Naive thymus-derived CD4-positive, alpha-beta T cell (primary cell): Measurements from ENCODE around the gene SBK1. TPM values are rescaled to one million over a fixed set of nuclear protein-coding genes. Genes with fewer than 3 reads are reported as not detected.
A peak's percentile ranks its signal among the peaks of the same experiment; 100 is the strongest.

Experiments used
- ATAC-seq: fragments of 150-1000 bp; cut with Tn5 transposase; 2 replicates; pipeline ENCODE4 v1.10.0; 2021; ENCODE audit warnings: mild to moderate bottlenecking, moderate library complexity
- CTCF ChIA-PET: fragments of 350-600 bp; sonication (Branson Sonifier 250); formaldehyde crosslinking; loops from one replicate; lab custom pipeline; 2021; ENCODE audit warnings: antibody characterized with exemption; lab: Charles Lee
- POLR2A ChIA-PET: fragments of 350-600 bp; sonication (Branson Sonifier 250); formaldehyde crosslinking; loops from one replicate; lab custom pipeline; 2021; ENCODE audit warnings: antibody characterized with exemption, inconsistent platforms; lab: Charles Lee
- DNase-seq, 9 donors: peaks; one replicate each; pipeline versions ENCODE4 v3.0.0 to v3.0.0-alpha.2; 2020 to 2022; ENCODE audit warnings: mixed read lengths in 1 of 9
- H3K27ac ChIP-seq: one replicate; pipeline ENCODE4 v1.7.0; 2013; ENCODE audit warnings: mild to moderate bottlenecking, low read depth, low read length, moderate library complexity
- H3K27me3 ChIP-seq, 2 donors: one replicate each; pipeline ENCODE4 v1.7.0; 2013; ENCODE audit warnings: low read length in 2 of 2, mild to moderate bottlenecking in 2 of 2, moderate library complexity in 2 of 2; ENCODE audit not compliant: control insufficient read depth in 2 of 2, insufficient read depth in 2 of 2
- H3K36me3 ChIP-seq, 3 experiments: 1 replicate in 2 of 3; 2 replicates in 1 of 3; pipeline ENCODE4 v1.7.0; 2013; ENCODE audit warnings: low read length in 3 of 3, mild to moderate bottlenecking in 3 of 3, moderate library complexity in 1 of 3; ENCODE audit not compliant: insufficient read depth in 3 of 3, control insufficient read depth in 2 of 3
- H3K4me1 ChIP-seq, 2 donors: one replicate each; pipeline ENCODE4 v1.7.0; 2013; ENCODE audit warnings: low read length in 2 of 2, mild to moderate bottlenecking in 2 of 2, moderate library complexity in 1 of 2; ENCODE audit not compliant: control insufficient read depth in 2 of 2, insufficient read depth in 2 of 2
- H3K4me3 ChIP-seq: 2 replicates; pipeline ENCODE4 v1.7.0; 2013; ENCODE audit warnings: mild to moderate bottlenecking, low read length
- H3K9me3 ChIP-seq, 3 experiments: 1 replicate in 2 of 3; 2 replicates in 1 of 3; pipeline ENCODE4 v1.7.0; 2013; ENCODE audit warnings: low read length in 3 of 3; ENCODE audit not compliant: control insufficient read depth in 2 of 3
- H3K27ac Mint-ChIP-seq, 9 donors: one replicate each; pipeline ENCODE4 v1.8.0; 2020 to 2022; ENCODE audit warnings: mixed read lengths in 9 of 9, mild to moderate bottlenecking in 8 of 9, moderate library complexity in 5 of 9, inconsistent platforms in 2 of 9
- H3K27me3 Mint-ChIP-seq, 5 donors: one replicate each; pipeline ENCODE4 v1.8.0; 2021 to 2022; ENCODE audit warnings: mixed read lengths in 5 of 5, mild to moderate bottlenecking in 1 of 5
- H3K36me3 Mint-ChIP-seq, 5 donors: one replicate each; pipeline ENCODE4 v1.8.0; 2020 to 2022; ENCODE audit warnings: mixed read lengths in 5 of 5, mild to moderate bottlenecking in 3 of 5, inconsistent platforms in 1 of 5
- H3K4me1 Mint-ChIP-seq, 7 donors: one replicate each; pipeline ENCODE4 v1.8.0; 2020 to 2022; ENCODE audit warnings: mixed read lengths in 7 of 7, mild to moderate bottlenecking in 3 of 7, inconsistent platforms in 1 of 7
- H3K4me3 Mint-ChIP-seq, 10 donors: one replicate each; pipeline ENCODE4 v1.8.0; 2020 to 2022; ENCODE audit warnings: mild to moderate bottlenecking in 10 of 10, mixed read lengths in 10 of 10, moderate library complexity in 6 of 10, inconsistent platforms in 2 of 10
- H3K9me3 Mint-ChIP-seq, 11 donors: one replicate each; pipeline ENCODE4 v1.8.0; 2020 to 2022; ENCODE audit warnings: mixed read lengths in 11 of 11, mild to moderate bottlenecking in 4 of 11, inconsistent platforms in 1 of 11, moderate library complexity in 1 of 11
- intact Hi-C, 2 donors: fragments of 100-400 bp; cut with micrococcal nuclease; formaldehyde crosslinking; loops; one replicate each; pipeline ENCODE4 v1.15.1; 2023
- polyA plus RNA-seq, 2 donors: library from polyadenylated mRNA; unstranded; fragments of 300-500 nt; fragmentation: Illumina TruSeq; gene quantifications; one replicate each; pipeline ENCODE4 v1.2.3, GENCODE V29; 2021
- total RNA-seq, 6 experiments: library from RNA in 5 of 6; stranded (reverse) in 5 of 6; gene quantifications; 1 replicate in 5 of 6; 2 replicates in 1 of 6; pipeline ENCODE4 v1.2.3 and lab custom pipeline; 2021 to 2026

The SBK1 gene
- total and polyA plus RNA-seq, 7 experiments from 2014 or later: 4.2 to 19.9 (median 16.5) TPM

DNA sequence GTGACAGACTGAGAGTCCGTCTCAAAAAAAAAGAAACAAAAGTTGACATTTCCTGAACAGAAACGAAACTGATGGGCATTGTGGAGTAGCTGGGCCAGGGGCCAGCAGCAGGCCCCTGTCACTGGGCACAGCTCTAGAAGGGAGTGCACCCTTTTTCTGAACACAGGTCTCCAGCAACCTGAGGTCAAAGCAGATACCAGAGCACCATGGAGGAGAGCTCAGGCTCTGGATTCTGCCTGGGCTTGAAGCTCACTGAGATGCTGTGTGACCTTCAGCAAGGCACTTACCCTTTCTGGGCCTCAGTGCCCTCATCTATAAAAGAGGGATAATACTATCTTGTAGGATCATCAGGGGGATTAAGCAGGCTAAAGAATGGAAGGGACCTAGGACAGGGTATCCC is 5.0 kb downstream of the SBK1 start:
- ATAC-seq (no peak), DNase-seq (no peak)
- Histone ChIP-seq H3K36me3 (peaks cover 0 to 21% (median 0%) of the 10 kb centered on the region in 3 experiments), H3K4me3 (peak overlapping the region; percentile 9), H3K27ac (peak overlapping the region; percentile 54), H3K4me1 (peaks cover 61 to 62% of the 10 kb centered on the region in 2 donors), H3K9me3 (no peaks in the 10 kb centered on the region), H3K27me3 (no peaks in the 10 kb centered on the region)
- peak overlapping the region; percentile 61 to 96 (median 87) for H3K27ac Mint-ChIP-seq
- H3K27me3 Mint-ChIP-seq: peaks cover 0 to 23% (median 0%) of the 10 kb centered on the region in 5 donors
- peaks cover 44 to 81% (median 68%) of the 10 kb centered on the region in 7 donors for H3K4me1 Mint-ChIP-seq
- intact Hi-C loops: no loop called here
- H3K9me3 Mint-ChIP-seq: no peaks in the 10 kb centered on the region
- ChIA-PET POLR2A (interaction anchor here (0.6 to 12.2 kb wide), 4 partner anchors 12 to 23 kb away, joined by 3 to 205 read pairs (median 9); no protein-coding TSS in a partner anchor), CTCF (interaction anchor here (0.5 to 1.3 kb wide), 4 partner anchors 13 to 28 kb away, joined by 3 to 6 read pairs (median 5); no protein-coding TSS in a partner anchor)
- H3K36me3 Mint-ChIP-seq: peaks cover 0 to 16% (median 4%) of the 10 kb centered on the region in 5 donors
- peak overlapping the region; percentile 43 to 83 (median 72) for H3K4me3 Mint-ChIP-seq

DNA sequence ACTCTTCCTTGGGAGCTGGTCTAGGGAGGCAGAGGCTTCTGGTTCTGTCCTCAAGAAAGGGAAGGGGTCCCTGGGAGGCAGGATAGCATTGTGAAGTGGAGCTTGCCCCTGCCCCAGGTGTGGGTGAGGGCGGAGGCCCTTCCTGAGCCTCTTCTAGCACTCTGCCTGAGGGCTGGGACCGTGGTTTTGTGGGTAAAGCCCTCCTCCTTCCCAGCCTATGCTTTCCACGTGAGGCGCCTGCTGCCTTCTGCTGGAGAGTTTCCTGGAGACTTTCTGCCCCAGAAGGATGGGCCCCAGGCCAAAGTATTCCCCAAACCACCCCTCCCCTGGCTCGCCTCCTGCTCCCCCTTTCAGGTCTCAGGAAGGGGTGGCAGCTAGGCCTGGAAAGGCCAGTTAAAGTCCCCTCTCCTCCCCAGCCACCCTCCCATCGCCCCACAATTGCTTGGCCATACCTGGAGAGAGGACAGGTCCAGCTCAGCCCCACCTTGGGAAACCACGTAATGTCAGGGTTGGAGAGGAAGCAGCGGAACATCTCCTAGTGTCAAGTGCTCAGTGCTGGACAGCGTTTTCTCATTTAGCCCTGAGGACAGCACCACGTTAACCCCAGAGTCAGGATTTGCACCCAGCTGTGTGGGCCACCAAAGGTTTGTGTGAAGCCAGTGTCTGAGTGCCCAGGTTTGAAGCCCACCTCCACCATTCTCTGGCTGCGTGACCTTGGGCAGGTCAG is 5.6 kb downstream of the SBK1 start:
- POLR2A ChIA-PET: interaction anchor here (1.2 to 12.2 kb wide), 5 partner anchors 12 to 79 kb away, joined by 3 to 205 read pairs (median 8); no protein-coding TSS in a partner anchor
- peak overlapping the region; percentile 44 to 83 (median 72) for H3K4me3 Mint-ChIP-seq
- CTCF ChIA-PET: interaction anchor here (0.5 to 1.3 kb wide), 5 partner anchors 12 to 28 kb away, joined by 3 to 6 read pairs (median 4); no protein-coding TSS in a partner anchor
- H3K27ac Mint-ChIP-seq: peak overlapping the region; percentile 61 to 96 (median 87)
- no peak for DNase-seq
- peak overlapping the region; percentile 9 for H3K4me3 ChIP-seq
- H3K27me3 ChIP-seq: no peaks in the 10 kb centered on the region
- ATAC-seq: no peak
- peaks cover 61 to 62% of the 10 kb centered on the region in 2 donors for H3K4me1 ChIP-seq
- intact Hi-C loops: no loop called here
- peaks cover 0 to 18% (median 7%) of the 10 kb centered on the region in 5 donors for H3K36me3 Mint-ChIP-seq
- no peaks in the 10 kb centered on the region for H3K9me3 Mint-ChIP-seq
- peaks cover 0 to 18% (median 0%) of the 10 kb centered on the region in 3 experiments for H3K36me3 ChIP-seq
- H3K27ac ChIP-seq: peak overlapping the region; percentile 54
- H3K9me3 ChIP-seq: no peaks in the 10 kb centered on the region
- peaks cover 0 to 20% (median 0%) of the 10 kb centered on the region in 5 donors for H3K27me3 Mint-ChIP-seq
- peaks cover 41 to 88% (median 74%) of the 10 kb centered on the region in 7 donors for H3K4me1 Mint-ChIP-seq

DNA sequence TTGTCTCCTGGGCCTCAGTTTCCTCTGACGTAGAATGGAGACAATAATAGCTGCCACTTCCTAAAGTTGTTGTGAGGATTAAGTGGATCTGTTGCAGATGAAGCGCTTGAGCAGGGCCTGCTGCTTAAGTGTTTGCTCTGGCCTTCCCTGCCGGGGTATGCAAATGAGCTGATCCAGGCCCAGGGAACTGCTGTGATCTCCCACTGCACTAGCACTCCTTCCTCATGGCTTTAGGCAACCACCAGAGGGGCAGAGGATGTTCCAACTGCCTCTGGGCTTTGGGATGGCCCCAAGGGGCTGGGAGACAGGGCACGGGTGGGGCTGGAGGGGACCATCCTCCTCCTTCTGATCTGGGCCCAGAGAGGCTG is 6.2 kb downstream of the SBK1 start:
- peaks cover 42 to 91% (median 78%) of the 10 kb centered on the region in 7 donors for H3K4me1 Mint-ChIP-seq

DNA sequence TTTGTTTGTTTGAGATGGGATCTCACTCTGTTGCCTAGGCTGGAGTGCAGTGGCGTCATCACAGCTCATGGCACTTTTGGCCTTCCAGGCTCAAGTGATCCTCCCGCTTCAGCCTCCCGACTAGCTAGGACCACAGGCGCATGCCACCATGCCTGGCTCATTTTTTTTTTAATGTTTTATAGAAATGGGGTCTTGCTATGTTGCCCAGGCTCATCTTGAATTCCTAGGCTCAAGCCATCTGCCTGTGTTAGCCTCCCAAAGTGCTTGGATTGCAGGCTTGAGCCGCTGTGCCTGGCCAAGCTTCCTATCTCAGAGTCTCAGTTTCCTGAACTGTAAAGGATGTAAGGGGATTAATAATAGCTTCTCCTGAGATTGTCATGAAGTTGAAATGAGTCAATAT is 8.0 kb downstream of the SBK1 start:
- Mint-ChIP-seq H3K9me3 (no peaks in the 10 kb centered on the region), H3K36me3 (peaks cover 0 to 30% (median 19%) of the 10 kb centered on the region in 5 donors), H3K27me3 (peaks cover 0 to 3% (median 0%) of the 10 kb centered on the region in 5 donors), H3K4me1 (peaks cover 25 to 83% (median 69%) of the 10 kb centered on the region in 7 donors), H3K4me3 (peak overlapping the region in 2 of 10 donors; percentile 12 to 35), H3K27ac (peak overlapping the region in 5 of 9 donors; percentile 19 to 82 (median 78))
- peaks cover 0 to 27% (median 0%) of the 10 kb centered on the region in 3 experiments for H3K36me3 ChIP-seq
- no peak overlapping the region for H3K4me3 ChIP-seq
- H3K9me3 ChIP-seq: no peaks in the 10 kb centered on the region
- POLR2A ChIA-PET: interaction anchor here (0.6 to 12.2 kb wide), 3 partner anchors 9 to 185 kb away, joined by 3 to 205 read pairs (median 4); no protein-coding TSS in a partner anchor
- ATAC-seq (no peak), DNase-seq (no peak)
- H3K27me3 ChIP-seq: no peaks in the 10 kb centered on the region
- H3K4me1 ChIP-seq: peaks cover 46 to 47% of the 10 kb centered on the region in 2 donors
- intact Hi-C loops: no loop called here
- CTCF ChIA-PET: interaction anchor here (0.8 to 2.2 kb wide), 4 partner anchors 10 to 23 kb away, joined by 3 to 9 read pairs (median 4); no protein-coding TSS in a partner anchor
- no peak overlapping the region for H3K27ac ChIP-seq

More for the DNA sequence above, 6.2 kb downstream of the SBK1 start:
- H3K36me3 ChIP-seq: peaks cover 0 to 18% (median 0%) of the 10 kb centered on the region in 3 experiments
- no peak for DNase-seq
- no peak overlapping the region for H3K4me3 ChIP-seq
- H3K4me1 ChIP-seq: peaks cover 61 to 62% of the 10 kb centered on the region in 2 donors
- H3K4me3 Mint-ChIP-seq: peak overlapping the region in 9 of 10 donors; percentile 44 to 83 (median 73)
- no peak for ATAC-seq
- intact Hi-C loops: no loop called here
- no peaks in the 10 kb centered on the region for H3K9me3 Mint-ChIP-seq
- no peak overlapping the region for H3K27ac ChIP-seq
- no peaks in the 10 kb centered on the region for H3K9me3 ChIP-seq
- ChIA-PET CTCF (interaction anchor here (1.0 to 2.2 kb wide), 4 partner anchors 18 to 23 kb away, joined by 3 to 9 read pairs (median 4); no protein-coding TSS in a partner anchor), POLR2A (interaction anchor here (1.2 to 12.2 kb wide), 4 partner anchors 11 to 80 kb away, joined by 3 to 205 read pairs (median 6); no protein-coding TSS in a partner anchor)
- peaks cover 0 to 20% (median 10%) of the 10 kb centered on the region in 5 donors for H3K36me3 Mint-ChIP-seq
- H3K27me3 Mint-ChIP-seq: peaks cover 0 to 20% (median 0%) of the 10 kb centered on the region in 5 donors
- H3K27me3 ChIP-seq: no peaks in the 10 kb centered on the region
- peak overlapping the region in 7 of 9 donors; percentile 16 to 92 (median 87) for H3K27ac Mint-ChIP-seq

DNA sequence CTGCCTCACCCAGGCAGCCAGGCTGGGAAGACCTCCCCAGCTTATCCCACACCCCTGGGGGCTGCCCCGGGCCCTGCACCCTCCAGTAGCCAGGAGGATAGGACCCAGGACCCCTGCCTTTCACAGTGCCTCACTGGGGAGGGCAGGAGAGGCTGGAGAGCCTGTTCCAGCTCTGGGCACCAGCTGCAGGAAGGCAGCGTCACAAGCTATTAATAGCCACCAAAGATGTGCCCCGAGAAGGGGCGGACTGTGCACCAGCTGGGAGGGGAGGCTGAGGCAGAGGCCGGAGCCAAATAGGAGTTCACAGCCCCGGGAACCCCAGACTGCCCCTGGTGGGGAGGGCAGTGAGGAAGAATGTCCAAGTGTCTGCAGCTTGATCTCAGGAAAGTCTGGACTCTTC is 8.8 kb downstream of the SBK1 start:
- Histone ChIP-seq H3K9me3 (no peaks in the 10 kb centered on the region), H3K27ac (peak overlapping the region; percentile 19), H3K4me3 (no peak overlapping the region), H3K36me3 (peaks cover 0 to 27% (median 0%) of the 10 kb centered on the region in 3 experiments), H3K27me3 (no peaks in the 10 kb centered on the region), H3K4me1 (peaks cover 42 to 44% of the 10 kb centered on the region in 2 donors)
- peaks cover 0 to 33% (median 19%) of the 10 kb centered on the region in 5 donors for H3K36me3 Mint-ChIP-seq
- H3K9me3 Mint-ChIP-seq: no peaks in the 10 kb centered on the region
- intact Hi-C loops: no loop called here
- no peak for DNase-seq
- H3K27me3 Mint-ChIP-seq: no peaks in the 10 kb centered on the region
- ChIA-PET POLR2A (interaction anchor here (12.2 kb wide), 1 partner anchor 9 kb away, joined by 205 read pairs; no protein-coding TSS in a partner anchor), CTCF (interaction anchor here (1.2 to 1.3 kb wide), 2 partner anchors 9 to 23 kb away, joined by 3 to 4 read pairs; no protein-coding TSS in a partner anchor)
- H3K27ac Mint-ChIP-seq: peak overlapping the region in 5 of 9 donors; percentile 24 to 86 (median 82)
- H3K4me1 Mint-ChIP-seq: peaks cover 24 to 86% (median 71%) of the 10 kb centered on the region in 7 donors
- no peak overlapping the region for H3K4me3 Mint-ChIP-seq
- no peak for ATAC-seq

DNA sequence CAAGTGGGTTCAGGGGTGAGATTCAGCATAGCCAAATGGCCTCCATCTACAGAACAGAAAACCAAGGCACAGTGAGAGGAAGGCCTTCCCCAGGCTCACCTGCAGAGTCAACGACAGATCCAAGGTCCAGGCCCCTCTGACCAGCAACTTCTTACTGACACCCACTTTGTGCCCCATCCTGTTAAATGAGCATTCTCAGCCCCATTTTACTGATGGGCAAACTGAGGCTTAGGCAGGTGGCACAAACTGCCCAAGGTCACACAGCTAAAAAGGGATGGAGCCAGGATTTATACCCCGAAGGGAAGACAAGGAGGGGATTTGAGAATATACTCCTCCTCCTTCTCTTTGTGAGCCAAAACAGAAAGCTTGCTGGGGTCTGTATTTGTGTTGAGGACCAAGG is 9.3 kb downstream of the SBK1 start:
- H3K4me3 ChIP-seq: no peak overlapping the region
- H3K9me3 ChIP-seq: no peaks in the 10 kb centered on the region
- peaks cover 39% of the 10 kb centered on the region in 2 donors for H3K4me1 ChIP-seq
- H3K27me3 ChIP-seq: no peaks in the 10 kb centered on the region
- intact Hi-C loops: no loop called here
- Mint-ChIP-seq H3K4me3 (no peak overlapping the region), H3K4me1 (peaks cover 21 to 86% (median 72%) of the 10 kb centered on the region in 7 donors), H3K9me3 (no peaks in the 10 kb centered on the region), H3K27ac (peak overlapping the region in 6 of 9 donors; percentile 24 to 86 (median 76)), H3K27me3 (no peaks in the 10 kb centered on the region), H3K36me3 (peaks cover 0 to 31% (median 19%) of the 10 kb centered on the region in 5 donors)
- no peak overlapping the region for H3K27ac ChIP-seq
- CTCF ChIA-PET: no interaction called here
- DNase-seq (no peak), ATAC-seq (no peak)
- POLR2A ChIA-PET: interaction anchor here (12.2 kb wide), 1 partner anchor 8 kb away, joined by 205 read pairs; no protein-coding TSS in a partner anchor
- H3K36me3 ChIP-seq: peaks cover 0 to 27% (median 0%) of the 10 kb centered on the region in 3 experiments
